ENCODE results near the gene SYMPK.

The SYMPK gene

DNA sequence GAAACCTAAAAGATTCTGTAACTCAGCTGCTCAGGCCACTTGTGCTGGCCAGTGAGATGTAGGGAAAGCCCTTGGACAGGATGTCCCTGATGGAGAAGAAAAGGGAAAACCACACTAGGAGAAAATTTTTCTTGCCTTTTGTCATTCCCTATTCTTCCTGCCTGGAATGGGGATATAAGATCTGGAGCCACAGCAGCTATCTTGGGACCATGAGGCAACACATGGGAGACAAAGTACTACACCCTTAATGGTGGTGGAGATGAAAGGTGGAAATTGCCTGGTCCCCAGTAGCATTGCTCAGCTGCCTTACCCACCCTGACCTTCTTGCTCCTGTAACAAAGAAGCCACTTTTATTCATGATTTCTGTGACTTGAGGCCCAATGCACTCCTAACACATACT lies 57.2 kb downstream of the SYMPK start:
- DNase-seq (ENCODE audit: low read depth in 1 of 2, low spot score in 1 of 2), result no peak
- no peak for TF ChIP-seq REST (IDR thresholded peaks at IDR 0.05; ENCODE audit: insufficient replicate concordance, low read depth)
- no peak overlapping the region for H3K27ac ChIP-seq (replicated peaks)
- no peak overlapping the region for H3K4me3 ChIP-seq (replicated peaks; ENCODE audit: insufficient read depth, low read length)
- peaks cover 20% of the 10 kb centered on the region for H3K27me3 ChIP-seq (ENCODE audit: insufficient read depth, poor library complexity, severe bottlenecking)

GRCh38 chr19:45804959-45805230 lies 58.1 kb downstream of the SYMPK start:
- Histone ChIP-seq H3K4me3 (replicated peaks; ENCODE audit: insufficient read depth, low read length) (no peak overlapping the region), H3K27ac (replicated peaks) (no peak overlapping the region), H3K27me3 (ENCODE audit: insufficient read depth, poor library complexity, severe bottlenecking) (peaks cover 20% of the 10 kb centered on the region)
- no peak for DNase-seq (ENCODE audit: low read depth in 1 of 2, low spot score in 1 of 2)
- TF ChIP-seq POLR2AphosphoS5 (IDR thresholded peaks at IDR 0.05; ENCODE audit: low read depth) (no peak), CTCF (IDR thresholded peaks at IDR 0.05; ENCODE audit: insufficient read depth, low read length) (no peak), GABPA (IDR thresholded peaks at IDR 0.05; ENCODE audit: low read depth) (no peak), REST (IDR thresholded peaks at IDR 0.05; ENCODE audit: insufficient replicate concordance, low read depth) (no peak)

DNA sequence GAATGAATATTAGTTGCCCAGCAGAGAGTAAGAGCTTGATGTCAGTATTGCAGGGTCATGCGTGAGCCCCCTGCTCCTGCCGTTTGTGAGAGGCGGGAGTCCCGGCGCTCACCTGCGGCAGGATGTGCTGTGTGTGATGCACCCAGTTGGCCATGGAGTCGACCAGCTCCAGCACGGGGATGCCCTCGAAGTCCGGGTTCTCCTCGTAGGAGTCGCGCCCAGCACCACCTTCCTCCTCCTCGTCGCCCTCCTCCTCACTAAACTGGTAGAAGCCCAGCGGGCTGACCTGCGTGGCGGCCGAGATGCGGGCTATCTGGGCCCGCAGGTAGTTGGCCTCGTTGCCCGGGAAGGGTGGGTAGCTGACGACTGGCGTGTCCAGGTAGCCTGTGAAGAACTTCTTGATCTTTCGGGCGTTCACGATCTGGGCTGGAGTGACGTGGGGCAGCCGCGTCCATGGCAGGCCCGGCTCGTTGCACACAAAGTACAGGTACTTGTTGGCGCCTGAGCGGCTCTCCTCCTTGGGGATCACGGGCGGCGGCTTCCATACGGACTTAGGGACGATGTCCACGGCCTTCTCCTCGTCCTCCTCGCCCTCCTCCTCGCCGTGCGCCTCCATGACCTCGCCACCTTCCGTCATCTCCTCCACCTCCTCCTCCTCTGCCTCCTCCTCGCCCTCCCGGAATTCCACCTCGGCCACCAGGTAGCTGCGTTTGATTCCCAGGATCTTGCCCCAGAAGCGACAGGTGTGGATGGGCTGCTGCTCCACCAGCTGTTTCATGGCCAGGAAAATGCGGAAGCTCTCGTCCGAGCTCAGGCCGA lies 58.6 kb downstream of the SYMPK start:
- no peak for TF ChIP-seq SPI1 (IDR thresholded peaks at IDR 0.05; ENCODE audit: borderline replicate concordance, low read depth)
- TF ChIP-seq REST (IDR thresholded peaks at IDR 0.05; ENCODE audit: insufficient replicate concordance, low read depth), result no peak
- TF ChIP-seq CTCF (IDR thresholded peaks at IDR 0.05; ENCODE audit: insufficient read depth, low read length), result no peak
- TF ChIP-seq POLR2AphosphoS5 (IDR thresholded peaks at IDR 0.05; ENCODE audit: low read depth), result no peak
- no peak for TF ChIP-seq GABPA (IDR thresholded peaks at IDR 0.05; ENCODE audit: low read depth)
- no peak for DNase-seq (ENCODE audit: low read depth in 1 of 2, low spot score in 1 of 2)
- no peak overlapping the region for H3K4me3 ChIP-seq (replicated peaks; ENCODE audit: insufficient read depth, low read length)
- peaks cover 20% of the 10 kb centered on the region for H3K27me3 ChIP-seq (ENCODE audit: insufficient read depth, poor library complexity, severe bottlenecking)
- no peak overlapping the region for H3K27ac ChIP-seq (replicated peaks)

All from HL-60 (cell line).